Fibroblast of skin of left quadriceps (primary cell): ENCODE measurements around the gene LMF1.
A peak's percentile ranks its signal among the peaks of the same experiment; 100 is the strongest.

ENCODE experiments used
- DNase-seq, 2 experiments: peaks; one replicate each; pipeline ENCODE4 v3.0.0-alpha.2; 2013; ENCODE audit warnings: low read depth in 2 of 2

LMF1 gene

DNA sequence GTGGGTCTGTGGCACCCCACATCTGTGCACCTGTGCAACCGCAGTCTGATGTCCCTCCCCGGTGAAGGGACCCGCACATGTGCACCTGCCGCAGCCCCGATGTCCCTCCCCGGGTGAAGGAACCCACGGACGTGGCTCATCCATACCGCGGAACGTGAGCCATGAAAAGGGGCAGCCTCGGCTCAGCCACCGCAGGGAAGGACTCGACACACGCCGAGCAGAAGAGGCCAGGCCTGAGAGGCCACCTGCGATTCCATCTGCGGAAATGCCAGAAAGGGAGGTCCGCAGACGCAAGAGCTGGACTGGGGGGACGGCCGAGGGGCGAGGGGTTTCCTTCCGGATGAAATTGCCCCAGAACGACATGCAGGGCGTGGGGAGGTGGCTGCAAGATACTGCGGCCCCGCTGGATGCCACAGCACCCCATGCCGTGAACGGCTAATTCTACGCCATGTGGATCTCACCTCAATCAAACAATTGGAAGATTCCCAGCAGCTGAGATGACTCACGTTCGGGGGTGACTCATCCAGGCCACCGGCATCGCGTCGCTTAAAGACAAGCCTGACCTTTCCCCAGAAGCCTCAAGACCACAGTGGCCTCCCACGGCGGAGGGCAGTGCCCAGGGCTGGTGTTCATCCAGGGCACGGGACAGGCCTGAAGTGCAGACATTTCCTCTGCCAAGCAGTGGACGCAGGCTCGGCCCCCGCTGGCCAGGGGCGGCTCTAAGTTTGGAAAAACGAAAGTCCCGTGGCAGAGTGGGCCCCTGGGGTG is 31.8 kb upstream of the LMF1 start:
- peak in 1 of 2 experiments; percentile 17 for DNase-seq

DNA sequence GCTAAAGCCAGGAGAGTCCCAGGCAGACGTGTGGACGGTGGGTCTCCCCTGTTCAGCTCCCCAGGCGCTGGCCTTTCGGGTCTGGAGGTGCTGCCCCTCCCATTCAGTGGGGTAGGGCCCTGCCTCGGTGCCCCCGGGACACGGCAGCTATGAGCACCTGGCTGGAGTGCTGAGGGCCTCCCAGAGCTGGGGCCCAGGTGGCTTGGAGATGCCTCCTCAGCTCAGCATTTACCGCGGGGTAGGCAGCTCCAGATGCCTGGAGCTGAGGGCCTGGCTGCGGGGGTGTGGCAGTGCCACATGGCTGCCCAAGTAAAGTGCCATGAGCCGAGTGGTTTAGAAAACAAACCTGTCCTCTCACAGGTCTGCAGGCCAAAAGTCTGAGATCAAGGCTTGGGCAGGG is 30.3 kb upstream of the LMF1 start:
- DNase-seq = no peak

DNA sequence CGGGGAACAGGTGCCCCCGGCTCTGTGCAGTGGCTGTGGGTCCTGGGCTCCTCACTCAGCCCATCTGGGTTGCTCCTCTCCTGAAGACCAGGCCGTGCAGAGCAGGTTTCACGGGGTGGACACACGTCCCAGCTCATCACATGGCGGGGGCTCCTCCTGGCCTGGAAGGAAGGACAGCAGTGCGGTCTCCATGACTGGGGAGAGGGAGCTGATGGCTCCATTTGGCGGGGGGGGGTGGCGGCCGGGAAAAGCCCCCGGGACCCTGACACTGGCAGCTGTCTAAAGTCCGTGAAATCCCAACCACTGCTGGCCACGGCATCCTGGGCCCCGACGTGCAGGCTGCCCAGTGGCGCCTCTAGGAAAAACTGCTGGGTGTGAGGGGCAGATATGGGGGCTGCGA is 29.8 kb upstream of the LMF1 start:
- no peak for DNase-seq

GRCh38 chr16:999677-1000076 is 28.9 kb upstream of the LMF1 start:
- DNase-seq = no peak

- no peak for DNase-seq
Observed at GRCh38 chr16:998615-999014, 27.8 kb upstream of the LMF1 start.

- no peak for DNase-seq
Observed at GRCh38 chr16:998211-998610, 27.4 kb upstream of the LMF1 start.

- DNase-seq = no peak
Observed at GRCh38 chr16:997440-998051, 26.8 kb upstream of the LMF1 start.

- DNase-seq = no peak
Observed at GRCh38 chr16:996681-997080, 25.9 kb upstream of the LMF1 start.

- DNase-seq = no peak
Observed at GRCh38 chr16:995783-996182, 25.0 kb upstream of the LMF1 start.

- DNase-seq = no peak
Observed at GRCh38 chr16:995087-995486, 24.3 kb upstream of the LMF1 start.

DNA sequence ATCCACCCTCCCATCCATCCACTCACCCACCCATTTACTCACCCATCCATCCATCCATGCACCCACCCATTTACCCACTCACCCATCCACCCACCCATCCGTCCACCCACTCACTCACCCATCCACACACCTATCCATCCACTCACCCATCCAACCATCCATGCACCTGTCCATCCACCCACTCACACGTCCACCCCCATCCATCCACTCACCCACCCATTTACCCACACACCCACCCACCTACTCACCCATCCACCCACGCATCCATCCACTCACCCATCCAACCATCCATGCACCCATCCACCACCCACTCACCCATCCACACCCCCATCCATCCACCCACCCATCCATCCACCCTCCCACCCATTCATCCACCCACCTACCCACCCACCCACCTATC is 22.9 kb upstream of the LMF1 start:
- no peak for DNase-seq

- DNase-seq = no peak
Observed at GRCh38 chr16:991773-992172, 21.0 kb upstream of the LMF1 start.

GRCh38 chr16:991345-991744 is 20.6 kb upstream of the LMF1 start:
- DNase-seq = no peak

- DNase-seq = no peak
Observed at GRCh38 chr16:990516-991291, 19.9 kb upstream of the LMF1 start.

- no peak for DNase-seq
Observed at GRCh38 chr16:989354-989814, 18.6 kb upstream of the LMF1 start.

DNA sequence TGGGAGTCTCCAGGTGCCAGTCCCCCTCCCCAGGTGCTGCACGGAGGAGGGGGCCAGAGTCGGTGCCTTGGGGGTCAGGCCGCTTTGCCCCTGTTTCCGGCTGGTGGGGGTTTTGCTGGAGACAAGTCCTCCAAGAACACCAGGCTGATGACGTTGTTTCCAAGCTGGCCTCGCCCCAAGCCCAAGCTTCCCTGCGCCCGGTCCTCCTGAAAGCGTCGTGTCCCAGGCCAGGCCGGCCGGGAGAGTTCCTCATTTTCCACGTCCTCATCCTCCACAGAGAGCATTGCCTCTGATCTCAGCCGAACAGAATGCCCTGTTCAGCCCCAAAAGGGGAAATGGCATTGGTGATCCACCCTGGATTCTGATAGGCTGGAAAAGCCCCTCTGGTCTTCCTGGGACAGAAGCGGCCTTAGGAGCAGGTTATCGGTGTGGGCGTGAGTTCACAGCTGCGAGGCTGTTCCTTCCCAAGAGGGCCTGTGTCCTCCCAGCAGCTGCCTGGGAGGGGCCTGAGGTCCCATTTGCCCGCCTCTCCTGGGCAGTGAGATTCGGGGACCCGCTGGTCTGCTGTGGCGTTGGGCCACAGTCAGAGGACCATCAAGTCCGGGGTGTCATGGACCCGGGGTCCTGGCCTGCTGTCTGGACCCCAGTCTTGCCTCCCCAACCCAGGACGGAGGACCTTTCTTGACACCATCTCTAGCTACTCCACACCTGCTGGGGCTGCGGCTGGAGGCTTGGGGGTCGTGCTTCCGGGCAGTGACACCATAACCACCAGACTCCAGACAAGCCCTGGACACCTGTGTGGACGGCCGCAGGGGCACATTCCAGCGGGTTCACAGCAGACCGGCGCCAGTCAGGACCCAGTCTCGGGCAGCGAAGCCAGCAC is 17.9 kb upstream of the LMF1 start:
- DNase-seq = no peak

DNA sequence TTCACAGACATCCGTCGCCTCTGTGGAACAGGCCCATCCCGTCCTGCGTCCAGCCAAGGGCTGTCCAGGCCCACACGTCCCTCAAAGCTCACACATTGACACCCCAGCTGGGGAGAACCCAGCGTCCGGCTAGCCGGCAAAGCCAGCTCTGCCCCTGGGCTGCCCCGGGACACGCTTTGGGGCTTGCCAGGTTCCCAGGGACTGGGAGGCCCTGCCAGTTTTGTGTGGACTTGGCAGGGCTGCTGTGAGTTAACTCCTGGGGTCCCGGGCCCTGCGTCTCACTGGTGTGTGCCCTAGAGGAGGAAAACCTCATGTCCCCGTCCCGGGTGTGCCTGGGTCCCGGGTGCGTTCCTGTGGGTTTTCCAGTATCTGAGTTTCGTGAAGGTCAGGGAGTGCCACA is 17.1 kb upstream of the LMF1 start:
- no peak for DNase-seq

GRCh38 chr16:986925-987582 is 16.3 kb upstream of the LMF1 start:
- DNase-seq = no peak

GRCh38 chr16:986411-986810 is 15.6 kb upstream of the LMF1 start:
- DNase-seq = no peak

DNA sequence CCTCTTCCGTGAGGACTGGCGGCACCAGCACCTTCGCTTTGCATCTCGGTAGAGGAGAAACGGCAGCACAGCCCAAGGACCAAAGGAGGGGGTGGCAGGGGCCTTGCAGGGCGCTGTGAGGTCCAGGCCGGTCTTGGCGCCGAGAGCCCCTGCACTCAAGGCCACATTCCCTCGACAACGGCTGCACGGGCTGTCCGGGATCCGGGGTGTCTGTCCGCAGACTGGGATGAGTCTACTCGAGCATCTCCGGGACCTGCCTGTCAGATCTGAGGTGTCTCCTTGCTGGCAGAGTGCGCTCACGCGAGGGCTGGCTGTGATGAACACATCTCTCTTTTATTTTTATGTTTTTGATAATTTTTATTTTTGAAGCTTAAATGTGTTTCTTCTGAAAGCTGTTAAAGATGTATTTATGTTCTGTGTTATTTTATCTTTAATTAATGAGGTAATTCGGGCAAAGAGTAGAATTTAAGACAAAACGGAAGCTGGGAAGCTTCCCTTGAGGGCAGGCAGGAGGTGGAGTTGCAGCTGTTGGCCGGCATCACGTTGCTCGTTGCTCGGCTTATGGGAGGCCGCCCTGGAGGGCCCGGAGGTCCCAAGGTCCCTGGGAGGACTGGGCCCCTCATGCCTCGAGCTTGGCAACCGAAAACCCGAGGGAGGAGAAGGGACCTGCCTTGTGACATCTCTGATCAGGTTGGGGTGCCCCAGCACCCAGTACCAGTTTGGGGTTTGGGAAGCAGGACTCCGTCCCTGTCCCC is 15.0 kb upstream of the LMF1 start:
- DNase-seq = no peak
